Middle frontal gyrus (tissue), 1 donor: ENCODE data around the gene SHD.
"Not testable (repeated sequence)": the region's sequence is repeated elsewhere in the genome, so short reads cannot be mapped to it uniquely, and the experiment has no call there.

Experiments
- DNase-seq: peaks from one replicate; pipeline ENCODE4 v3.0.0-alpha.2; 2015; ENCODE audit warnings: low spot score; ENCODE audit errors: extremely low spot score

The SHD gene, protein sequence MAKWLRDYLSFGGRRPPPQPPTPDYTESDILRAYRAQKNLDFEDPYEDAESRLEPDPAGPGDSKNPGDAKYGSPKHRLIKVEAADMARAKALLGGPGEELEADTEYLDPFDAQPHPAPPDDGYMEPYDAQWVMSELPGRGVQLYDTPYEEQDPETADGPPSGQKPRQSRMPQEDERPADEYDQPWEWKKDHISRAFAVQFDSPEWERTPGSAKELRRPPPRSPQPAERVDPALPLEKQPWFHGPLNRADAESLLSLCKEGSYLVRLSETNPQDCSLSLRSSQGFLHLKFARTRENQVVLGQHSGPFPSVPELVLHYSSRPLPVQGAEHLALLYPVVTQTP

DNA sequence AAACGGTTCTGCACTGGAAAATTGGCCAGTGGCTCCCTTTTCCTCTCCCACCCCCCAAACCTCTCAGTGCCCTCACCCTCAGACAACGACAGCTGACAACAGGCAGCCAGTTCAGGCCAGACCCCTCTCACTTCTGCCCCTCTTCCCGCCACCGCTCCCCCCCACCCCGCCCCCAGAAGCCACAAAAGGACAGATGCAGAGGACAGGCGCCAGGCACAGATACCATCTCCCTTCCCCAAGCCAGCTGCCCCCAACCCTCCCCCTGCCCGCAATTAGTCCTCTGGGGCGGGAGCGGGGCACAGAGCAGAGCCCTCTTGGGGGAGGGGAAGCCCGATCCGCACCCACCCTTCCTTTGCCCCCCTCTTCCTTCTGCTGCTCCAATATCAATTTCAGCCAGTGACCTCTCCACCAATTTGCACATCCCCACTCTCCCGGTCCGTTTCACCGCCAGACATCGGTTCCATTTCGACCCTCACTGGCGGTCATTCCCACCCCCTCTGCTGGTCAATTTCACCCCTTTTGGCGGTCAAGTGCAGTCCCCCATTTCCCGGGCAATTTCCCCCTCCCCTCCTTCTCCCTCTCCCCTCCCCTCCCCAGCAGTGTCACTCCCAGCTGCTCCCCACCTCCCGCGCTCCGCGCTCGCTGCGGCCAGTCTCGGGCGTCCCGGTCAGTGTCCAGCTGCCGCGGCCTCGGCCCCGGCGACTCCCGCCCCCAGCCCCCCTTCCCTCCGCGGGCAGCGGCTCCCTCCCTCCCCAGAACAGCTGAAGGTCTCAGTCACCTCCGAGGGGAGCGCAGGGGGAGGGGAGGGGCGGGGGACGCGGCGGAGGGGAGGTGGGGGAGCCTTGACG lies at the start of gene SHD:
Gene SHD, plus strand, starts transcription at position 848 of the 848 bp plus-strand sequence. CDS start 798 bp downstream, outside the sequence.
- DNase-seq = no peak

DNA sequence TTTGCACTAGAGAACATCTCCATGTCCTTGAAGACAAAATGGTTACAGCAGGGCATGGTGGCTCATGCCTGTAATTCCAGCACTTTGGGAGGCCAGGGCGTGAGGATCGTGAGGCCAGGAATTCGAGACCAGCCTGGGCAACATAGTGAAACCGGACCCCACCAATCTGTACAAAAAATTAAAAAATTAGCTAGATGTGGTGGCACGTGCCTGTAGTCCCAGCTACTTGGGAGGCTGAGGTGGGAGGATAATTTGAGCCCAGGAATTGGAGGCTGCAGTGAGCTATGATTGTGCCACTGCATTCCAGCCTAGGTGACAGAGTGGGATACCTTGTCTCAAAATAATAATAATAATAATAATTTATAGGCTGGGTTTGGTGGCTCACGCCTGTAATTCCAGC lies 48.8 kb upstream of the SHD start:
- not testable (repeated sequence) for DNase-seq

GRCh38 chr19:4231521-4231920 lies 47.5 kb upstream of the SHD start:
- DNase-seq = not testable (repeated sequence)

DNA sequence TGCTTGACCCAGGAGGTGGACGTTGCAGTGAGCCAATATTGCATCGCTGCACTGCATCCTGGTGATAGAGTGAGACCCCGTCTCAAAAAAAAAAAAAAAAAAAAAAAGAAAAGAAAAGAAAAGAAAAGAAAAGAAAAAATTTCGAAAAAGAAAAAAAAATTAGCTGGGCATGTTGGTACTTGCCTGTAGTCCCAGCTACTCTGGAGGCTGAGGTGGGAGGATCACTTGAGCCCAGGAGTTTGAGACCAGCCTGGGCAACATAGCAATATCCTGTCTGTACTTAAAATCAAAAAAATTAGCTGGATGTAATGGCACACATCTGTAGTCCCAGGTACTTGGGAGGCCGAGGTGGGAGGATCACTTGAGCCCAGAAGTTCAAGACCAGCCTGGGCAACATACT lies 46.9 kb upstream of the SHD start:
- DNase-seq = not testable (repeated sequence)

- DNase-seq = no peak
Measured at GRCh38 chr19:4232614-4233281, 46.3 kb upstream of the SHD start.

GRCh38 chr19:4233282-4233853 lies 45.7 kb upstream of the SHD start:
- DNase-seq = no peak

DNA sequence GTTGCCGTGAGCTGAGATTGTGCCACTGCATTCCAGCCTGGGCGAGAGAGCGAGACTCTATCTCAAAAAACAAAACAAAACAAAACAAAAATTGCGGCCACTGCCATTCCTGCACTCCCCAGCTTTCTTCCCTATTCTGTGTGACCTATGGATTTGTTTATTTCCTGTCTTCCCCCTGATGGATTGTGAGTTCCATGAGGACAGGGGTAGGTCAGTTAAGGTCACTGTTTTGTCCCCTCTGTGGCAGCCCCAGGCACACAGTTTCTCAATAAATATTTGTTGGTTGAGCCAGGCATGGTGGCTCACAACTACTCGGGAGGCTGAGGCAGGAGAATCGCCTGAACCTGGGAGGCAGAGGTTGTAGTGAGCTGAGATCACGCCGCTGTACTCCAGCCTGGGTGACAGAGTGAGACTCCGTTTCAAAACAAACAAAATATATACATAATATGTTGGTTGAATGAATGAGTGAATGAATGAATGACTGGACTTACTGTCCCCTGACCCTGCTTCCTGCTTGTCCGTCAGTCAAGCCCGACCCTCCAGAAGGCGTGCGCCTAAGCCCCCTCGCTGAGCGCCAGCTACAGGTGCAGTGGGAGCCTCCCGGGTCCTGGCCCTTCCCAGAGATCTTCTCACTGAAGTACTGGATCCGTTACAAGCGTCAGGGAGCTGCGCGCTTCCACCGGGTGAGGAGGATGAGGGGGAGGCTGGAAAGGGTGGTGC lies 44.8 kb upstream of the SHD start:
- DNase-seq = no peak

GRCh38 chr19:4234862-4235201 lies 44.2 kb upstream of the SHD start:
- DNase-seq = no peak

- not testable (repeated sequence) for DNase-seq
Measured at GRCh38 chr19:4237510-4237909, 41.6 kb upstream of the SHD start.

DNA sequence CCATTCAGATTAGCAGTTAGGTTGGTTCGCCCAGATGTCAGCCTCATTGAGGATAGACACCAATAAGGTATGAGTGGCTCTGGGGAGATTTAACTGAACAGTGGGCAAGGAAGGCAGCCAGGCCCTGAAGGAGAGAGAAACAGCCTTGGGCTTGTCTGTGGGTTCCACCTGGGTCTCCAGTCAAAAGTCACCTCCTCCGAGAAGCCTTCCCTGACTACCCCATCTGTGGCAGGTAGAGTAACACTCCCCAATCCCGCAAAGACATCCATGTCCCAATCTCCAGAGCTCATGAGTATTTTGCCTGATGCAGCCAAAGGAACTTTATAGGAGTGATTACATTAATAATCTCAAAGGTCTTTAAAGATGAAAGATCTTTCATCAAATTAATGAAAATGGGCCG lies 40.2 kb upstream of the SHD start:
- no peak for DNase-seq

DNA sequence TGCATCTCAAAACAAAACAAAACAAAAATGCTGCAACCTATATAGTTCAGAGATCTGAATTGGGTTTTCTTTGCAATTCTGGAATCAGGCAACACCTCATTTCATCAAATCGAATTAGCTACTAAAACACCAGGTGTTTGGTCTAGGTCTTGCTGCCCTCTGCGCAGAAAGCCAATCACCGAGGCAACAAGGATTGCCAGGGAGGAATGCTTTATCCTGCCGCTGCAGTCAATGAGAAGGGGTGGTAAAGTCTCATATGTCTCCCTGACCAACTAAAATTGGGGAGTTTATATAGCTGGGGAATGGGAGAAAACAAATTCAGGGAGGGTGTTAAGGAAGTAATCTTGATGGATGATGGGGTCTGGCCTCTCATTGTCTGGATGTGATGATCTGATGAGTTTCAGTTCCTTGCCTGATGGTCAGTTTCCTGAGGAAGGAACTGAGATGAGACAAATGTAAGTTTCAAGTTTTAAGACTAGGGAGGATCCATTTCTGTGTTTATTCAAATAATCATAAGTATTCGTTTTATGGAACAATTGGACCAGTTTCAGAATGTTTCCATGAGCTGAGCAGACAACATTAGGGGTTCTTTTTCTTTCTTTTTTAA lies 37.1 kb upstream of the SHD start:
- DNase-seq = no peak

GRCh38 chr19:4245938-4246337 lies 33.1 kb upstream of the SHD start:
- DNase-seq = not testable (repeated sequence)

- DNase-seq = peak; percentile 90
Measured at GRCh38 chr19:4246767-4247593, 32.1 kb upstream of the SHD start, which contains the start of gene YJU2. Gene YJU2 (plus strand): TSS chr19:4247080. CDS start chr19:4247147, 67 bp downstream.

GRCh38 chr19:4256563-4256962 lies 22.5 kb upstream of the SHD start:
- no peak for DNase-seq

DNA sequence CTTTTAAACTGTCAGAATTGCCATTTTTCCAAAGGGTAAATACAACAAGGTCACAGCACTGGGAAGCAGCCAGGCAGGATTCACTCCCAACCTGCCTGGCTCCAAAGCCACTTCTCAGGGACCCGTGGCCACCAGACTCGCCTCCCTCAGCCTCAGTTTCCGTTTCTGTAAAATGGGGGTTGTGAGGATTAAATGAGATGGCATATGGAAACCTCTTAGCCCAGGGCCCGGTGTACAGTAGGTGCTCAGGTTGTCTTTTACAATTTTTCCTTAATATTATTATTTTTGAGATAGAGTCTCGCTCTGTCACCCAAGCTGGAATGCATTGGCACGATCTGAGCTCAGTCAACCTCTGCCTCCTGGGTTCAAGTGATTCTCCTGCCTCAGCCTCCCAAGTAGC lies 22.0 kb upstream of the SHD start:
- DNase-seq = no peak

DNA sequence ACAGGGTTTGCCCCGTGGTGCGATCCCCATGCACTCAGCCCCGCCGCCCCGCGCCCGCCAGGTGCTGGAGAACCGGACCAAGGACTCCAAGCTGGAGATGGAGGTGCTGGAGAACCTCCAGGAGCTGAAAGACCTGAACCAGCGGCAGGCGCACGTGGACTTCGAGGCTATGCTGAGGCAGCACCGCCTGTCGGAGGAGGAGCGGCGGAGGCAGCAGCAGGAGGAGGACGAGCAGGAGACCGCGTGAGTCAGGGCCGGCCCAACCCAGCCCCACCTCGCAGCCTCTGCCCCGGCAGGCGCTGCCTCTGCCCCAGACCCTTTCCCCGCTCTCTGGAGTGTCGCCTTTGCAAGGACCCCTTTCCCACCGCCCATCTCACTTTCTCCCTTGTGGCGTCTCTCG lies 20.9 kb upstream of the SHD start:
- DNase-seq = no peak

GRCh38 chr19:4260613-4261191 lies 18.4 kb upstream of the SHD start:
- DNase-seq = no peak

DNA sequence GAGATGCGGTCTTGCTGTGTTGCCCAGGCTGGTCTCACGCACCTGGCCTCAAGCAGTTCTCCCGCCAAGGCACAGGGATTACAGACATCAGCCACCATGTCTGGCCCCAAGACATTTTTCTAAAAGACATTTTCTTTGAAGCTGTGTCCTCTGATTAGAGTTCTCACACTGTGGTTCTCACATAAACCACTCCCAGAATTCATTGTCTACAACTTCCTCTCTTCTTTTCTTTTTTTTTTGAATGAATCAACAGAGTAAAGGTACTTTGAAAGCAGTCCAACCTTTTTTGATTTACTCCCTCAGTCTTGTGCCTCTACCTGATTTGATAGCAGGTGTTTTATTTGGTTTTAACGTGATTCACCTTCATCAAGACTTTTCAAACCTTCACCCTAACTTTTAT lies 14.3 kb upstream of the SHD start:
- DNase-seq = no peak

- DNase-seq = no peak
Measured at GRCh38 chr19:4266253-4267000, 12.6 kb upstream of the SHD start.
